ENCODE results near the gene RAP1GAP. TPM values are rescaled to one million over a fixed set of nuclear protein-coding genes. Genes with fewer than 3 reads are reported as not detected.

The RAP1GAP gene
- total and polyA plus RNA-seq, 4 donors, result 8.6 to 23.1 (median 11.3) TPM

- no peak for DNase-seq (ENCODE audit: low spot score)
- Histone ChIP-seq H3K9me3 (ENCODE audit: control insufficient read depth in 4 of 4, low read length in 3 of 4) (no peaks in the 10 kb centered on the region), H3K36me3 (ENCODE audit: control insufficient read depth in 4 of 4, insufficient read depth in 3 of 4, low read depth in 1 of 4, low read length in 3 of 4) (no peaks in the 10 kb centered on the region), H3K4me3 (ENCODE audit: low read depth in 1 of 3, low read length in 3 of 3) (no peak overlapping the region), H3K27ac (ENCODE audit: low read depth in 1 of 2, low read length in 2 of 2) (no peak overlapping the region), H3K27me3 (ENCODE audit: control insufficient read depth in 4 of 4, insufficient read depth in 4 of 4, low read length in 3 of 4) (no peaks in the 10 kb centered on the region), H3K4me1 (ENCODE audit: control insufficient read depth in 4 of 4, insufficient read depth in 4 of 4, low read length in 3 of 4) (peaks cover 6 to 18% (median 11%) of the 10 kb centered on the region in 4 donors), H3K9ac (ENCODE audit: low read depth in 1 of 2, low read length in 2 of 2) (no peak overlapping the region)
- 97% methylated on average over 4 of the region's 4 CpGs for WGBS
- TF ChIP-seq FOXA1 (IDR thresholded peaks at IDR 0.05), result no peak
- no peak for TF ChIP-seq RAD21 (IDR thresholded peaks at IDR 0.05)
- TF ChIP-seq RXRA (IDR thresholded peaks at IDR 0.05), result no peak
- TF ChIP-seq EGR1 (IDR thresholded peaks at IDR 0.05; ENCODE audit: low read depth in 2 of 2), result no peak
- TF ChIP-seq GABPA (IDR thresholded peaks at IDR 0.05 in 1 of 2, conservative IDR thresholded peaks at IDR 0.05 in 1 of 2), result no peak
- no peak for TF ChIP-seq JUND (IDR thresholded peaks at IDR 0.05)
- no peak for TF ChIP-seq SP1 (IDR thresholded peaks at IDR 0.05)
- TF ChIP-seq, protein P1, sequence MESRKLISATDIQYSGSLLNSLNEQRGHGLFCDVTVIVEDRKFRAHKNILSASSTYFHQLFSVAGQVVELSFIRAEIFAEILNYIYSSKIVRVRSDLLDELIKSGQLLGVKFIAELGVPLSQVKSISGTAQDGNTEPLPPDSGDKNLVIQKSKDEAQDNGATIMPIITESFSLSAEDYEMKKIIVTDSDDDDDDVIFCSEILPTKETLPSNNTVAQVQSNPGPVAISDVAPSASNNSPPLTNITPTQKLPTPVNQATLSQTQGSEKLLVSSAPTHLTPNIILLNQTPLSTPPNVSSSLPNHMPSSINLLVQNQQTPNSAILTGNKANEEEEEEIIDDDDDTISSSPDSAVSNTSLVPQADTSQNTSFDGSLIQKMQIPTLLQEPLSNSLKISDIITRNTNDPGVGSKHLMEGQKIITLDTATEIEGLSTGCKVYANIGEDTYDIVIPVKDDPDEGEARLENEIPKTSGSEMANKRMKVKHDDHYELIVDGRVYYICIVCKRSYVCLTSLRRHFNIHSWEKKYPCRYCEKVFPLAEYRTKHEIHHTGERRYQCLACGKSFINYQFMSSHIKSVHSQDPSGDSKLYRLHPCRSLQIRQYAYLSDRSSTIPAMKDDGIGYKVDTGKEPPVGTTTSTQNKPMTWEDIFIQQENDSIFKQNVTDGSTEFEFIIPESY (IDR thresholded peaks at IDR 0.05), result no peak
- no peak for TF ChIP-seq YY1 (IDR thresholded peaks at IDR 0.05)
- TF ChIP-seq, protein P2, sequence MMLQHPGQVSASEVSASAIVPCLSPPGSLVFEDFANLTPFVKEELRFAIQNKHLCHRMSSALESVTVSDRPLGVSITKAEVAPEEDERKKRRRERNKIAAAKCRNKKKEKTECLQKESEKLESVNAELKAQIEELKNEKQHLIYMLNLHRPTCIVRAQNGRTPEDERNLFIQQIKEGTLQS (IDR thresholded peaks at IDR 0.05), result no peak
- TF ChIP-seq NR2F2 (IDR thresholded peaks at IDR 0.05), result no peak
- TF ChIP-seq HNF4G (IDR thresholded peaks at IDR 0.05), result no peak
- TF ChIP-seq FOXA2 (IDR thresholded peaks at IDR 0.05), result no peak
- no peak for TF ChIP-seq HNF4A (conservative IDR thresholded peaks at IDR 0.05)
- no peak for TF ChIP-seq REST (IDR thresholded peaks at IDR 0.05)
- TF ChIP-seq, protein P3, sequence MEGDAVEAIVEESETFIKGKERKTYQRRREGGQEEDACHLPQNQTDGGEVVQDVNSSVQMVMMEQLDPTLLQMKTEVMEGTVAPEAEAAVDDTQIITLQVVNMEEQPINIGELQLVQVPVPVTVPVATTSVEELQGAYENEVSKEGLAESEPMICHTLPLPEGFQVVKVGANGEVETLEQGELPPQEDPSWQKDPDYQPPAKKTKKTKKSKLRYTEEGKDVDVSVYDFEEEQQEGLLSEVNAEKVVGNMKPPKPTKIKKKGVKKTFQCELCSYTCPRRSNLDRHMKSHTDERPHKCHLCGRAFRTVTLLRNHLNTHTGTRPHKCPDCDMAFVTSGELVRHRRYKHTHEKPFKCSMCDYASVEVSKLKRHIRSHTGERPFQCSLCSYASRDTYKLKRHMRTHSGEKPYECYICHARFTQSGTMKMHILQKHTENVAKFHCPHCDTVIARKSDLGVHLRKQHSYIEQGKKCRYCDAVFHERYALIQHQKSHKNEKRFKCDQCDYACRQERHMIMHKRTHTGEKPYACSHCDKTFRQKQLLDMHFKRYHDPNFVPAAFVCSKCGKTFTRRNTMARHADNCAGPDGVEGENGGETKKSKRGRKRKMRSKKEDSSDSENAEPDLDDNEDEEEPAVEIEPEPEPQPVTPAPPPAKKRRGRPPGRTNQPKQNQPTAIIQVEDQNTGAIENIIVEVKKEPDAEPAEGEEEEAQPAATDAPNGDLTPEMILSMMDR (IDR thresholded peaks at IDR 0.05; ENCODE audit: low read depth, low read length, missing input control), result no peak
Observed at GRCh38 chr1:21629971-21630370, 39.2 kb downstream of the RAP1GAP start.

- H3K36me3 ChIP-seq (ENCODE audit: control insufficient read depth in 4 of 4, insufficient read depth in 3 of 4, low read depth in 1 of 4, low read length in 3 of 4), result no peaks in the 10 kb centered on the region
- no peak for DNase-seq (ENCODE audit: low spot score)
- TF ChIP-seq MAX (IDR thresholded peaks at IDR 0.05) (no peak), EGR1 (IDR thresholded peaks at IDR 0.05; ENCODE audit: low read depth in 2 of 2) (no peak), JUND (IDR thresholded peaks at IDR 0.05) (no peak), NR2F2 (IDR thresholded peaks at IDR 0.05) (no peak), SP1 (IDR thresholded peaks at IDR 0.05) (no peak), FOXA1 (IDR thresholded peaks at IDR 0.05) (no peak), RAD21 (IDR thresholded peaks at IDR 0.05) (no peak), HNF4G (IDR thresholded peaks at IDR 0.05) (no peak), GABPA (IDR thresholded peaks at IDR 0.05 in 1 of 2, conservative IDR thresholded peaks at IDR 0.05 in 1 of 2) (no peak)
- TF ChIP-seq, protein P2 (IDR thresholded peaks at IDR 0.05), result no peak
- no peaks in the 10 kb centered on the region for H3K9me3 ChIP-seq (ENCODE audit: control insufficient read depth in 4 of 4, low read length in 3 of 4)
- no peak overlapping the region for H3K27ac ChIP-seq (ENCODE audit: low read depth in 1 of 2, low read length in 2 of 2)
- H3K9ac ChIP-seq (ENCODE audit: low read depth in 1 of 2, low read length in 2 of 2), result no peak overlapping the region
- H3K27me3 ChIP-seq (ENCODE audit: control insufficient read depth in 4 of 4, insufficient read depth in 4 of 4, low read length in 3 of 4), result no peaks in the 10 kb centered on the region
- peaks cover 9 to 19% (median 17%) of the 10 kb centered on the region in 4 donors for H3K4me1 ChIP-seq (ENCODE audit: control insufficient read depth in 4 of 4, insufficient read depth in 4 of 4, low read length in 3 of 4)
- H3K4me3 ChIP-seq (ENCODE audit: low read depth in 1 of 3, low read length in 3 of 3), result no peak overlapping the region
- WGBS, result 80% methylated on average over 7 of the region's 7 CpGs
Observed at GRCh38 chr1:21628798-21629393, 40.3 kb downstream of the RAP1GAP start.

All from liver (tissue), 9 donors.